Kidney glomerular epithelial cell (primary cell): ENCODE results near the gene NLGN4X.

ENCODE experiments used
- DNase-seq: peaks from one replicate; lab custom pipeline; 2025; lab: John Stamatoyannopoulos, UW

NLGN4X gene

DNA sequence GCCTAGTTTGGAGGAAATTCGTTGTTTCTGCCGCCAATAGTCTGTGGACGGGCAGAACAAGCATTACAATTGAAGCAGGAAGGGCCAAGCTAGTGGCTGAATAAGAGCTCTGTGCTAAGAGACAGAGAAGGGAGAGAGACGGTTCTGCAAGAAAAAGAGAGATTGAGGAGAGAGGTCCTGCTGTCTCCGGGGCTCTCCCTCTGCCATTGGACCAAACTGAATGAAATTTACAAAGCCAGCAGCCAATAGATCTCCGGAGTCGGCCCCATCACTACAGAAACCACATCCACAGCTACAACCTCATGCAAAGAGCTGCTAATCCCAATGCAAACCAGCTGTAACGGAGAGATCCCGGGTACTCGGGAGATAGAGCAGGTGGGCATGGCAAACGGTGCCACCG, at the start of gene NLGN4X:
NLGN4X (minus strand) TSS at position 148 of the 400 bp plus-strand sequence. CDS start 77,401 bp downstream, outside the sequence.
- DNase-seq, result no peak

DNA sequence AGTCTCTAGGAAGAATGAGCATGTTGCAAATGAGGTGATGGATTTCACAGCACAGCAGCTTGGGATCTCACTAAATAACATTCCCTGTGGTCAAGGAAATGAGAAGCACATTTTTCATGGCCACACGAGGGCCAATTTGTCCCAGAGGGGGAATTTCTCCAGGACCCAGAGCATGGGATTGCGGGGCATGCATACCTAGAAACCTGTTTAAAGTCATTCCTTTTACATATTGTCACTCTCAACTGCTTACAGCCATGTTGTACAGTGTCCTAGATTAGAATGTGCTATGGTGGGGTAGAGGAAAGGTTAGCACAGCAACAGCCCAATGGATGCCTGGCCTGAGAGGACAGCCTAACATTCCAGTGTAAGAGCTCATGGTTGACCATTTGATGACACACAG, 37.4 kb upstream of the NLGN4X start:
- DNase-seq, result no peak

GRCh38 chrX:6262959-6263358, 34.3 kb upstream of the NLGN4X start:
- DNase-seq, result no peak

DNA sequence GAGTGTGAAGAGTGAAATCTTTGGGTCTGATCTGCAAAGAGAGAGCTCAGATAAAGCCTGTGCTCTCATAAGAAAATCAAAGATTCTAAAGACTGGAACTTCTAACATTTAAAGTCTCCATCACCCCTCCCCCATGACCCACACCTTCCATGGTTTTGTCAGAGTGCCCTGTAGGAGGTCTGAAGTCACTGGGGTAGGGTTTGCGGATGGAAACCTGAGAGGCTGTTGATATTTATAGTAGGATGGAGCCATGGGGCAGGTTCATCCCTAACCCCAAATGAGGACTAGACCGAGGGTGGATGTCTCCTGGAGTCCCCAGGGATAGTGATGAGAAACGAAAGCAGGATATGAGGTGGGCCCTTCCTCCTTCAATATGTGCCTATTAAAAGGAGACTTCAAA, 28.4 kb upstream of the NLGN4X start:
- DNase-seq, result no peak

- DNase-seq, result no peak
Measured at GRCh38 chrX:6244666-6245065, 16.0 kb upstream of the NLGN4X start.

DNA sequence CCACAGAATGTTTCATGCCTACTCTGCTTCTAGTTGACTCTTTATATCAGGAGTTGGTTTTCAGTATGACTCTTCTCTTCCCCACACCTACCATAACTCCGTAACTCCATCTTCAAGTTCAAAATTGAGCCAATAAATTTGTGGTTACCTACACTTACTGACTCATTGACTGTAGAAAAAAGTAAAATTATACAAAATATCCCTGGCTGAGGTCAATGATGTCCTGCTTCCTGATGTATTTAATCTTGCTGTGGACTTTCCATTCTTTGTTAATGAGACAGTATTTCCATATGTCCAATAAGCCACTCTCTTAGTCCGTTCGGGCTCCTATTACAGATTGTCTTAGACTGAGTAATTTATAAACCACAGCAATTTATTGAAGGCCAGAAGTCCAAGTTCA, 9.9 kb upstream of the NLGN4X start:
- no peak for DNase-seq

GRCh38 chrX:6227935-6228334, 732 bp downstream of the NLGN4X start:
- no peak for DNase-seq

DNA sequence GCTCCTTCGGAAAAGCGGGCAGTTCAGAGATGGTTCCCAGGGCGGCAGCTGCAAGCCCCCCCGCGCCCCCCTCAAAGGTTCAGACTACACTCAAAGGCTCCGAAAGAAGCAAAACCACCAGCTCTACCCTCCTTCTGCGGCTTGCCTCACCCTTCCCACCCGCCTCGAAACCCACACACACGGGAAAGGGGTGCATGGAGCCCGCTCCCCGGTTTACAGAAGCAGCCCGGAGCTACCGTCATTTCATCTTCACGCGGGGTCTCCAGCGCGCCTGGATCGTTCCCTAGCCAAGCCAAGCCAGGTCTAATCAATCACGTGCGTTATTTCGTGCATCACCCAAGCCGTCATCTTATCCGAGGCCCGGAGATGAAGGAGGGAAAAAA, 1.2 kb downstream of the NLGN4X start:
- DNase-seq, result no peak

GRCh38 chrX:6226596-6227452, 1.8 kb downstream of the NLGN4X start:
- DNase-seq, result no peak

- no peak for DNase-seq
Measured at GRCh38 chrX:6225911-6226595, 2.6 kb downstream of the NLGN4X start.

DNA sequence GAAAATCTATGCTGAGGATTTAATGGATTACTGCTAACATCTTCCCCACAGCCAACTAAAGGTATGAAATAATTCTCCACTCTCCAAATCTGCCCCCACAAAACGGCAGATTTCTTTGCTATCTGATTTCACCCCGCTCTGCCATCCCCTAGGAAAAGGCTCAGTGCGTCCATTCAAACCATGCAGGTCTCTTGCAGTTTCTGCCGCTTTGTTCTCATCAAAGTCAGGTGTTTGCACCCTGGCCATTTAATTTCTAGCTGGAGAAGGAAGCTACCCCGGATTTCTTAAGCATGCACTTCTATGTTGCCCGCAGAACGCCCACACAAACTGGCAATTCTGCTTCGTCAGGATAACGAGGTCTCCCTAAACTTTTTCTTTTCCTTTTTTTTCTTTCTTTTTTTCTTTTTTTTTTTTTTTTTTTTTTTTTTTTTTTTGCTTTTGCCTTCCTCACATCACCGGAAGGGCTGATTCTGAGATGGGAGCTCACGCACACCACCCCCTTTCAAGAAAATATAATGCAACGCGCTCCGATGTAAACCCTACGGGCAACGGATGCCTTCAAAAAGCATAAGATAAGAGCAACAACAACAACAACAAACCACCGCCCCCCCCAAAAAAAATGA, 3.3 kb downstream of the NLGN4X start:
- DNase-seq, result no peak

DNA sequence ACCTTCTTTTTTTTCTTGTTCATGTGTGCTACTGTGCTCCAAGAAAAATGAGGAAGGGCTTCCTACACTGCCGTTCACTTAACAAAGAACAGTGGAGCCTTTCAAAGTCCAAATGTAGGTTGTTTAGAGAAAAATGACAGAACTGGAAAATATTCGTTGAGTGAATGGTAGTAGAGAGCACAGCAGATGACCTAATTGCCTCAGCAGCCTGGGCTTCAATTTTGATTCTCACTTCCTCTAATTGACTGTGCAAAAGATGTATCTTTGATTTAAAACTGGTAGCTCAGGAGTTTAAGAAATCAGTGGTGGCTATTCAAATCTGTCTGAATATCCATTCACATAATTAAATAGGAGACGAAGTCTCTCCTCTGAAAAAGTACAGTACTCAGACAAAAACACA, 5.2 kb downstream of the NLGN4X start:
- DNase-seq, result no peak

DNA sequence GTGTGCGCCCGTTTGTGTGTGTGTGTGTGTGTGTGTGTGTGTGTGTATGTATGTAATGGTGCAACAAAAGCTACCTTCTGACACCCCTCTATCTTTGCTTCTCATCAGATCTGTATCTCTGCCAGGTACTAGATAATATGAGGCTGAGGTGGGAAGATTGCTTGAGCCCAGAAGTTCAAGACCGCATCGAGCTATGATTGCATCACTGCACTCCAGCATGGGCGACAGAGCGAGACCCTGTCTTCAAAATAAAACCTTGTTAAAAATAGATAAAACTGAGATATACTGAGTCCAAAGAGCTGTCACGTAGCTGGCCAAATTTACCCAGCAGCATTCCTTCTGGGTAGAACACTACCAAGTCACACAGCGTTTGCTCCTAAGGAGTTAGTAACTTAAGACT, 18.4 kb downstream of the NLGN4X start:
- no peak for DNase-seq

DNA sequence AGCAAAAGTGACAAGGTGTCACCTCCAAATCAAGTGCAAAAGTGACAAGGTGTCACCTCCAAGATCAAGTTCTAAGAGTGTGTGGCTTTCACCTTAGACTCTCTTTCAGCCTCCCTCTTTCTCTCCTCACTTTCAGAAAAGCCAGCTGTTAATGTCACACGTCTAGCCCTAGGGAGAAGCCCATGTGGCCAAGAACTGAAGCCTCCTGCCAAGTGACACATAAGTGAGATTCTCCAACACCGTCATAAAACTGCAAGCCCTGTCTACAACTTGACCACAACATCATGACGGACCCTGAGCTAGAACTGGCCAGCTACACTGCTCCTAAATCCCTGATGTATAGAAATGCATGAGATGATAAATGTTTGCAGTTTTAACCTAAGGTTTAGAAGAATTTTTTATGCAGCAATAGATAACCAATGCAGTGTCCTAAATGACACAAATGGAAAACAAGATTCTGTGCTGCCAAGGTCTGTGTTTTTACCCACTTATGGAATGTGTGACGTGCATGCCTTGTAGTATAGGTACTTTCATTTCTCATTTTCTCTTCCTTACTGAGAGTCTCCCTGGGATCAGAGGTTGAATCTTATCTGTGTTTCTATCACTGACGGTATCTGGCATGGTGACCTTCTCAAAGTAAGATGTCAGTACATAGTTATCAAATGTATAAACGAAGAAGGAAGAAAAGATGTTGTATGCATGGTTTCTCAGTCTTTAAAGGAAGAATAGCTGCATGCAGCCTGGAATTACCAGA, 25.0 kb downstream of the NLGN4X start:
- DNase-seq, result no peak

GRCh38 chrX:6199486-6199885, 29.2 kb downstream of the NLGN4X start:
- no peak for DNase-seq

DNA sequence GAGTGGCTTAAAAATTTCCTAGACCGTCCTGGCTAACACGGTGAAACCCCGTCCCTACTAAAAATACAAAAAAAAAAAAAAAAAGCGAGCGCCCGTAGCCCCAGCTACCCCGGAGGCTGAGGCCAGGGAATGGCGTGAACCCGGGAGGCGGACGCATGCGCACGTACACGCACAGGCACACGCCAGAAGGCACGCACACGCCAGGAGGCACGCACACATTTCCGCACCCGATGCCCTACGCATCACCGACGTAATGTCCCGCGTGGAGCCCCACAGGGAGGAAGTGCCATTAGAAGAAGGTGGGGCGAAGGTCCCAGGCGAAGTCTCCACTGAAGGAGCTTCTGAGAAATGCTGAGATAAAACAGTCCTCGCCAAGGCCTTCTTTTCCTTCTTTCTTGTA, 41.4 kb downstream of the NLGN4X start:
- DNase-seq, result no peak

DNA sequence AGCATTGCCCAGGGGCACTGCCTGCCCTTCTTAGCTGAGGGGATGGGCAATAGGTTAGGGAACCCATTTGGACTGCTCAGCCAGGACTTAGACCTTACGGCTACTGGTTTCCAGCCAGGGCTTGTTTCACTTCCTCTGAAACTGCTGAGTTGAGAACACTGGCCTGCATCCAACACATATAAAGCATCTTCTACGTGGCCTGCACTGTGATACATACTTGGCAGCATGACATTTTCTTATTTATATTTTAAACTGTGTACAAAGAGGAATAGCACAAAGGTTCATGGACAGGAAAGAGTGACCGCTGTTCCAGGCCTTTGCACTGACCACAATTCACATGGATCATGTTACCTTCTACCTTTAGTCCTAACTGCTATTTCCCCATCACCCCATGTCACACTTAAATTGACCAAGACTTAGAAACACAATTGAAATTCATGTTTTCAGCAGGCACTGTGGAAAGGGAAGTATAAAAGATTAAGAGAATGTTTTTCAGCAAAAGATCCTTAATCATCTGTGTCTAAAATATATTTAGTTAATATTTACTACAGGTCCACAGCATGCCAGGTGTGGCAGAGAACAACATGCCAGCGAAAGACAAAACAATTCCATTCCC, 43.7 kb downstream of the NLGN4X start:
- DNase-seq, result no peak

DNA sequence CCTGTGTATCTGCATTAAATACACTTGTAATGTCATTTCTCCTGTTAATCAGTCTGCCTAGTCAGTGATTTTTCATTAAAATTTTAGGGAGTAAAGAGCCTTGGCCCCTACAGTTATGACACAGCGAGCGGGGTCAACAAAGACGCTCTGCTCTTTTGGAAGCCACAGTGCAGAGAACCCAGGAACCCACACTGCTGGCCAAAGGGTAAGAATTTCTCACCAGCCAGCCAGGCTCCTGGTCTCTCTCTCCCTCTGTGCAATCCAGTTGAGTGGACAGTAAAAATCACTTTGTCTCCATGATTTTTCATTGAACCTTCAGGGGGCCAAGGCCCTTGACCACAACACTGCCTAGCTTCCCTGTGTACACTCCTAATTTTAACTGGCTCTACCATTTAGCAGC, 52.8 kb downstream of the NLGN4X start:
- DNase-seq, result no peak

DNA sequence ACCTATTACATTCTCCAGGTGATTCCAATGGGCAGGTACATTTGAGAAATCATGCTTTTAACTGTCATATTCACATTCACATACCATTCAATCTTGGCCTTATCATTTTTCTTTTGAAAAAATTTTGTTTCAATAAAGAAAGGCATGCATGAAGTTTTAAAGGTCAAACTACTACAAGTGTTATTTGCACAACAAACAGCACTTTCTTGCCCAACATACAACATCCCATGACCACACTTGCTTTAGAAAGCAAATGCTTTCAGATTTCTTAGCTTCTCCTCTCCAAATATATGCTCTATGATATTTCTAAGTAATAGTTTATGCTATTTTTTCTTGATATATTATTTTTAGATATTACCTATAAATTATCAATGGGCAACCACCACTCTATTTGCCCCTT, 58.2 kb downstream of the NLGN4X start:
- DNase-seq, result no peak

GRCh38 chrX:6169407-6169806, 59.3 kb downstream of the NLGN4X start:
- no peak for DNase-seq

DNA sequence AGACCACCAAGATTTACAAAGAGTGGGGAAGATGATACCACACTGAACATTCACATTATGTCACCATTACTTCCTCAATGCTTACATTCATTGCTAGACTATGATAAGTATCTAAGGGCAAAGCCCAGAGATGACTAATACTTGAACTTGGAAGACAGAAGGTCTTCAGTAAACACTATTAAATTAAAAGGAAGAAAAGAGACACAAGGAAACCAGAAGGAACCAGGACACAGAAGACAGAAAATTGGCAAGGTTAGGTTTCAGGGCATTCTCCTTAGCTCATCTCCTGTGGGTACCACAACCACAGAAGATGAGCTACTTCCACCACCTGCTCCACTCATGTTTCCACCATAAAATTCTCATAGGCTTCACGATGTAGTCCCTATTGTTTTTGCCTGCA, 64.9 kb downstream of the NLGN4X start:
- no peak for DNase-seq

GRCh38 chrX:6159468-6159867, 69.2 kb downstream of the NLGN4X start:
- no peak for DNase-seq
